GM13976 (cell line): ENCODE results near the gene YWHAG.
"Not testable (repeated sequence)": the region's sequence is repeated elsewhere in the genome, so short reads cannot be mapped to it uniquely, and the experiment has no call there.

Experiments
- DNase-seq: peaks from one replicate; pipeline ENCODE4 v3.0.0; 2012; ENCODE audit warnings: low spot score
- CTCF ChIP-seq: IDR thresholded peaks from 2 replicates; pipeline ENCODE4 v1.5.1; 2012; ENCODE audit warnings: borderline replicate concordance, mild to moderate bottlenecking; ENCODE audit not compliant: insufficient read depth; ENCODE audit errors: extremely low read depth, missing control alignments, control extremely low read depth
- in situ Hi-C: fragments of 300-500 bp; cut with MboI; formaldehyde crosslinking; loops from one replicate; pipeline ENCODE4 v1.12.0; 2022; ENCODE audit warnings: low sequenced_read_pairs, mixed read lengths, inconsistent platforms; ENCODE audit not compliant: unreplicated experiment

Gene YWHAG

GRCh38 chr7:76364198-76364584, 5.4 kb upstream of the YWHAG start:
- TF ChIP-seq CTCF = no peak
- DNase-seq = no peak
- in situ Hi-C loops = no loop called here

- DNase-seq, in situ Hi-C loops: not testable (repeated sequence)
Observed at GRCh38 chr7:76363754-76364153, 5.0 kb upstream of the YWHAG start.

- DNase-seq = no peak
- in situ Hi-C loops = no loop called here
- no peak for TF ChIP-seq CTCF
Observed at GRCh38 chr7:76359978-76360638, 1.3 kb upstream of the YWHAG start.

- peak; percentile 97 for DNase-seq
- in situ Hi-C loops = no loop called here
- peak; percentile 68 for TF ChIP-seq CTCF
Observed at GRCh38 chr7:76359111-76359977, 553 bp upstream of the YWHAG start.

- in situ Hi-C loops = no loop called here
- TF ChIP-seq CTCF = no peak
- peak; percentile 44 for DNase-seq
Observed at GRCh38 chr7:76358011-76358480, 745 bp downstream of the YWHAG start.

GRCh38 chr7:76357475-76358010, 1.2 kb downstream of the YWHAG start:
- DNase-seq = no peak
- in situ Hi-C loops = no loop called here
- TF ChIP-seq CTCF = no peak

GRCh38 chr7:76356823-76357222, 2.0 kb downstream of the YWHAG start:
- in situ Hi-C loops = no loop called here
- no peak for DNase-seq
- TF ChIP-seq CTCF = no peak
